GM18498 (cell line): ENCODE results near the gene TBX10.

Experiments
- ATAC-seq: cut with Tn5 transposase; IDR thresholded peaks from one replicate; pipeline ENCODE4 v1.9.1; 2021; ENCODE audit warnings: mild to moderate bottlenecking, moderate library complexity; ENCODE audit not compliant: unreplicated experiment

The TBX10 gene

DNA sequence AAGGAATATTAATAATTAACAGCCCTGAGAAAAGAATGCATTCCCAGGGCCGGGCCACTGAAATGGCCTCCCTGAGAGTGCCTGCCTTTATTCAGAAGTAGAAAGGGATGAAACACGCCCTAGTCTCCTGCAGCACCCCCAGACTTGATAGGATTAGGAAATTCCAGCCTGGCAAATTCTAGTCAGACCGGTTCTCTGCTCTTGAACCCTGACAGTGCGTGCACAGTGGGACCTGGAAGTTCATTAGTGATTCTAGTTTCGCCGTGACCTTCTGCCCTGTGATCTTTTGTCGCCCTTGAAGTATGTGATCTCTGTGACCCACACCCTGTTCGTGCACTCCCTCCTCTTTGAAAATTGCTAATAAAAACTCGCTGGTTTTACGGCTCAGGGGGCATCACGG, 58.1 kb downstream of the TBX10 start:
- no peak for ATAC-seq
